IMR-90 (cell line): ENCODE data around the gene MYH13.

Source experiments
- BHLHE40 ChIP-seq: fragments of 150-350 bp; IDR thresholded peaks from 2 replicates; pipeline ENCODE4 v1.6.1; 2016; ENCODE audit warnings: mild to moderate bottlenecking, low read depth, low read length
- ELK1 ChIP-seq: fragments of 150-350 bp; IDR thresholded peaks from 2 replicates; pipeline ENCODE4 v1.6.1; 2016; ENCODE audit warnings: low read depth, mild to moderate bottlenecking, low read length, moderate library complexity, borderline replicate concordance
- FOS ChIP-seq: fragments of 150-350 bp; IDR thresholded peaks from 2 replicates; pipeline ENCODE4 v1.6.1; 2016; ENCODE audit warnings: low read depth, low read length
- MAZ ChIP-seq: IDR thresholded peaks from 2 replicates; pipeline ENCODE4 v1.6.1; 2012; ENCODE audit warnings: low read depth, mild to moderate bottlenecking, low read length, improper control_type of control experiment, moderate library complexity, borderline replicate concordance
- POLR2A ChIP-seq: IDR thresholded peaks from 2 replicates; pipeline ENCODE4 v1.6.1; 2012; ENCODE audit warnings: mild to moderate bottlenecking, low read depth, low read length
- RAD21 ChIP-seq: IDR thresholded peaks from 2 replicates; pipeline ENCODE4 v1.6.1; 2012; ENCODE audit warnings: low read length, improper control_type of control experiment
- RCOR1 ChIP-seq: IDR thresholded peaks from 2 replicates; pipeline ENCODE4 v1.6.1; 2012; ENCODE audit warnings: mild to moderate bottlenecking, low read length, improper control_type of control experiment; ENCODE audit not compliant: insufficient replicate concordance
- RFX5 ChIP-seq: IDR thresholded peaks from 2 replicates; pipeline ENCODE4 v1.8.0; 2012; ENCODE audit warnings: low read depth, mild to moderate bottlenecking, low read length, moderate library complexity
- SMC3 ChIP-seq: fragments of 150-350 bp; IDR thresholded peaks from 2 replicates; pipeline ENCODE4 v1.6.1; 2016; ENCODE audit warnings: low read depth, mild to moderate bottlenecking, antibody characterized with exemption, low read length, moderate library complexity
- USF2 ChIP-seq: fragments of 150-350 bp; IDR thresholded peaks from 2 replicates; pipeline ENCODE4 v1.6.1; 2017; ENCODE audit warnings: mild to moderate bottlenecking, antibody characterized with exemption, low read length, low read depth
- TF ChIP-seq, protein P1 (sequence below): conservative IDR thresholded peaks from 2 replicates; pipeline ENCODE4 v1.5.1; 2012; ENCODE audit warnings: mild to moderate bottlenecking, low read depth, low read length, improper control_type of control experiment

DNA sequence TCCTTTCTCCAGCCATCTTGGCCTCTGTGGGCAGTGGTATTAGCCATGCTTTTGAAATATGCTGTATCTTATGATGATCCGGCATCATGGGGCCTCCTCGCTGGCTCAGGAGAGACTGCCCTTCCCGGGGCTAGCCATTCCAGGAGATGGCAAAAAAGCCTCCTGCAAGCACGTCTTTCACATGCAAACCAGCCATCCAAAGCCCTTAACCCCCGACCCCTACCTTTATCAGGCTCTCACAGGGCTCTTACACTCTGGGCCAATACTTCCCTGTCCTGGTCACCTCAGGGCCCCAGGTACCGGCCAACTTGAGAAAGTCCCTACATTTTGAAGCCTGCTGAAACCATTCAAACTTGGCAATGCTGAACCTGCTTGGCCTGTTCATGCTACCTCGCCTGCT, 36.4 kb downstream of the MYH13 start:
- TF ChIP-seq RAD21 (no peak), BHLHE40 (no peak), POLR2A (no peak), SMC3 (no peak), RCOR1 (no peak), RFX5 (no peak), FOS (no peak), ELK1 (no peak), MAZ (no peak), USF2 (no peak)
- TF ChIP-seq, protein P1, sequence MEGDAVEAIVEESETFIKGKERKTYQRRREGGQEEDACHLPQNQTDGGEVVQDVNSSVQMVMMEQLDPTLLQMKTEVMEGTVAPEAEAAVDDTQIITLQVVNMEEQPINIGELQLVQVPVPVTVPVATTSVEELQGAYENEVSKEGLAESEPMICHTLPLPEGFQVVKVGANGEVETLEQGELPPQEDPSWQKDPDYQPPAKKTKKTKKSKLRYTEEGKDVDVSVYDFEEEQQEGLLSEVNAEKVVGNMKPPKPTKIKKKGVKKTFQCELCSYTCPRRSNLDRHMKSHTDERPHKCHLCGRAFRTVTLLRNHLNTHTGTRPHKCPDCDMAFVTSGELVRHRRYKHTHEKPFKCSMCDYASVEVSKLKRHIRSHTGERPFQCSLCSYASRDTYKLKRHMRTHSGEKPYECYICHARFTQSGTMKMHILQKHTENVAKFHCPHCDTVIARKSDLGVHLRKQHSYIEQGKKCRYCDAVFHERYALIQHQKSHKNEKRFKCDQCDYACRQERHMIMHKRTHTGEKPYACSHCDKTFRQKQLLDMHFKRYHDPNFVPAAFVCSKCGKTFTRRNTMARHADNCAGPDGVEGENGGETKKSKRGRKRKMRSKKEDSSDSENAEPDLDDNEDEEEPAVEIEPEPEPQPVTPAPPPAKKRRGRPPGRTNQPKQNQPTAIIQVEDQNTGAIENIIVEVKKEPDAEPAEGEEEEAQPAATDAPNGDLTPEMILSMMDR = no peak
